Right renal pelvis (tissue), 4 donors: Measurements from ENCODE around the gene HIBCH. TPM values are rescaled to one million over a fixed set of nuclear protein-coding genes. Genes with fewer than 3 reads are reported as not detected.
"Not testable (repeated sequence)": the region's sequence is repeated elsewhere in the genome, so short reads cannot be mapped to it uniquely, and the experiment has no call there.

Experiments used
- DNase-seq, 4 donors: peaks; one replicate each; pipeline ENCODE4 v3.0.0-alpha.2; 2013; ENCODE audit warnings: low read depth in 4 of 4, low spot score in 3 of 4, missing footprints in 1 of 4
- polyA plus RNA-seq, 4 donors: library from polyadenylated mRNA; unstranded; fragments of 120-200 nt; gene quantifications; one replicate each; pipeline ENCODE4 v1.2.1, GENCODE V29; 2013; ENCODE audit not compliant: insufficient read length in 4 of 4

HIBCH gene, protein sequence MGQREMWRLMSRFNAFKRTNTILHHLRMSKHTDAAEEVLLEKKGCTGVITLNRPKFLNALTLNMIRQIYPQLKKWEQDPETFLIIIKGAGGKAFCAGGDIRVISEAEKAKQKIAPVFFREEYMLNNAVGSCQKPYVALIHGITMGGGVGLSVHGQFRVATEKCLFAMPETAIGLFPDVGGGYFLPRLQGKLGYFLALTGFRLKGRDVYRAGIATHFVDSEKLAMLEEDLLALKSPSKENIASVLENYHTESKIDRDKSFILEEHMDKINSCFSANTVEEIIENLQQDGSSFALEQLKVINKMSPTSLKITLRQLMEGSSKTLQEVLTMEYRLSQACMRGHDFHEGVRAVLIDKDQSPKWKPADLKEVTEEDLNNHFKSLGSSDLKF
- 10 to 100 TPM; 78.9 to 87.4 (median 79.3) TPM for polyA plus RNA-seq

DNA sequence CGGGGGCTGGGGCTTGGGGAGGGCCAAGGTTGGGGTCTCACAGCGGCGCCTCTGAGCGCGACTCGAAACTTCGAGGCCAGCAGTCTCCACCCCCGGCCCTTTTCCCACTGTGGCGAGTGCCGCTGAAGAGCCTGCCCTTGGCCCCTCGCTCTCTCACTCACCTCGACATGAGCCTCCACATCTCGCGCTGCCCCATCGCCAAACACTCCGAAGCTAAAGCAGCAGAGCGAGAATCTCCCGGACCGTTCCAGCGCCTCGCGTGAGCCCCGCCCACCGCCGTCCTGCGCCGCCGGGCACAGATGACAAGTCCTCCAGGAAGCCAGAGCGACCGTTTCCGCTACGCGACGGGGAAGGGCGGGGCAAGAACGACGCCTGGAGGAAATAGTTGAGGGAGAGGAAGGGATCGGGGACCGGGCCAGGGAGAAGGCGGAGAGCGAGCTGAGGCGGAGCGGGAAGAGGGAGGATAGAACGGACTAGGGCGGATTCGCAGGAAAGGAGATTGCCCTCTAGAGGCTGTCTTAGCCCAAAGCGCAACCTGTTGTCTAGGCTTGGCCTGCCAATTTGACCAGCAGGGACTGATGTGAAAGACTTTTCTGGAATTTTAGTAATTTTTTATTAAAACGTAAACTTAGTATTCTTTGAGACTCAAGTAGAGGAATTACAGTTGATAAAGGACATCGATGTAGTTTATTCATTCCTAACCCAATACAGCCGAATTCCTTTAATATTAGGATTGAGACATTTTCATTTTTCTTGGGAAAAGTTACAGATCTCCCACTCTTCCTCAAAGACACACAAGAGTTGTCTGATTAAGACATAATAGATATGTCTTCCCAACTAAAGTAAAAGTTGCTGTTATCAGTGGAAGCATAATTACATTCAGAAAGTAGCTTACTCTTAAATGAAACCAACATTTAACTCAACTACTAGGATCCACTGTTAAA is at the start of gene HIBCH:
Gene HIBCH (minus strand): TSS at position 272 of the 944 bp plus-strand sequence. CDS start 76 bp downstream, at position 196.
- DNase-seq = peak; percentile 95 to 97 (median 97)

DNA sequence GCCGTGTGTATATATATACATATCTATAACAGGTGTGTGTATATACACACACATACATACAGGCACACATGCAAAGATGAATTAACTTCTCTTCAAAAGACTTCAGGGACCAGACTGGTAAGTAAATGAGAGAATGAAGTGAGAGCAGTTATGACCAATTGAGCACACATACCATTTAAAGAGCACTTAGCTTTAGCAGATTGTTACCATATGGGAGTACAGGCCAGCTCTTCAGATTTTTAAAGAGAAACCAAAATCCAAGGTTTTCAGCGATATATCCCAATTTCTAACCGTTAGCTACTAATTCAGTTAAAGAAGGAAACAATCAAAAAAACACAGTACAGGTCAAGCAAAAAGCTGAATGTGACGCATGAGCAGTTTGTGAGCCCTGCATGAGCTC is 47.5 kb upstream of the HIBCH start:
- DNase-seq = no peak

DNA sequence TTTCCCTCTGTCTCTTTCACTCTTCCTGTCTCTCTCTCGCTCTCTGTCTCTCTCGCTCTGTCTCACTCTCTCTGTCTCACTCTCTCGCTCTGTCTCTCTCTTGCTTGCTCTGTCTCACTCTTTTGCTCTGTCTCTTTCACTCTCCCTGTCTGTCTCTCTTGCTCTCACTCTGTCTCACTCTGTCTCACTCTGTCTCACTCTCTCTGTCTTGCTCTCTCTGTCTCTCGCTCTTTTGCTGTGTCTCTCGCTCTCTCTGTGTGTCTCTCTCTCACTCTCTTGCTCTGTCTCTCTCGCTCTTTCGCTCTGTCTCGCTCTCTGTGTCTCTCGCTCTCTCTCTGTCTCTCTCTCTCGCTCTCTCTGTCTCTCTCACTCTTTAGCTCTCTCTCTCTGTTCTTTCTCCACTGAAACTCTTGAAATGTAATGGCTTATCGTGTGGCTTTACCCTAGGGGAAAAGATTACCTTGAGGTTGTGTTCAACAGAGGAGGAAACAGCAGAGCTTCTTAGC is 46.7 kb upstream of the HIBCH start:
- DNase-seq = no peak

DNA sequence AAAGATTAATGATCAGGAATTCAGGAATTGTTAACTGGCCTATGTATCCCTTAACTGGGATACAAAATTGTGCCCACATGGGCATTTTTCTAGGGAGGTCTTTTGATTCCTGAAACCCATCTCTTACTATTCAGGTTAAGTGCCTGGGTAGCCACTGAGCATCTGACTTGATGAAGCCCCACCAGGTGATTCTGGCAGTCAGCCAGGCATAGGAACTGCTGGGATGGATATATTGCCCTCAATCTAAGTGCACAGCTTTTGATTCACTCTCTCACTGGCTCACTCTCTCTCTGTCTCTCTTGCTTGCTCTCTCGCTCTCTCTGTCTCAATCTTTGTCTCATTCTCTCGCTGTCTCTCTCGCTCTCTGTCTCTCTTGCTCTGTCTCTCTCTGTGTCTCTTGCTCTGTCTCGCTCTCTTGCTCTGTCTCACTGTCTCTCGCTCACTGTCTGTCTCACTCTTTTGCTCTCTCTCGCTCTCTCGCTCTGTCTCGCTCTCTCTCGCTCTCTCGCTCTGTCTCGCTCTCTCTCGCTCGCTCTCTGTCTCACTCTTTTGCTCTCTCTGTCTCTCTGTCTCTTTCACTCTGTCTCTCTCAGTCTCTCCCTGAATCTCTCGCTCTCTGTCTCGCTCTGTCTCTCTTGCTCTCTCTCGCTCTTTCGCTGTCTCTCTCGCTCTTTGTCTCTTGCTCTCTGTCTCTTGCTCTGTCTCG is 46.0 kb upstream of the HIBCH start:
- DNase-seq = no peak

DNA sequence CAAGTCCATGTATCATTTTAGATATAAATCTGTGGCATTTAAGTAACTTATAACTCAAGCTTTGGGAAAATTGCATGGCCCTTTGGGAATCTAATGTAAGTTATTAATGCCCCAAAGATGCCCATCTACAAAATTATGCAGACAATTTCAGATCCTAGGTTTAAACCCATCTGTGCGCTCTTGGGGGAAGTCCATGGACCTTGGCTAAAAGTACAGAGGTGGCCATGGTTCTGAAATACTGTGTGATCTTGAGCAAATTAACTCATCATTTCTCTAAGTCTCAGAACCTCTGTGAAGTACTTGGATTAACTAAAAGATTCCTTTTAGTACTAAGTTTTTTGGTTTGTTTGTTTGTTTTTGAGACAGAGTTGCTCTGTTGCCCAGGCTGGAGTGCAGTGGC is 43.3 kb upstream of the HIBCH start:
- DNase-seq = no peak

DNA sequence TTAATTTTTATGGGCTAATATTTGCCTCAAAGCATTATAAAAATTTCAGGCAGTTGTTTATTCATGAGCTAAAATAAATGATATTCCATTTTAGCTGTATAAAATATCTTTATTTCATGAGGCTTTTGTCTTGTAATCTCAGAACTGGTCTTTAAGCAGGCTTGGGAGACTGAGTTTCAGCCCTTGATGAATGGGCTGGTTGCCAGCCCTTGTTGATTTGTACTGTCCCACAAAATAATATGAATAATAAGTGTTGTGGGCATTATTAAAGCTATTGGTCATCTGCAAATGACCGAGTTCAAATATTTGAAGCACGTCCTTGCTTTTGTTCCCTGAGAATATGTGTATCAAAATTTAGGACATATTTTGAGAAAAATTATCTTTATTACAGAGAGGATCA is 41.9 kb upstream of the HIBCH start:
- no peak for DNase-seq

DNA sequence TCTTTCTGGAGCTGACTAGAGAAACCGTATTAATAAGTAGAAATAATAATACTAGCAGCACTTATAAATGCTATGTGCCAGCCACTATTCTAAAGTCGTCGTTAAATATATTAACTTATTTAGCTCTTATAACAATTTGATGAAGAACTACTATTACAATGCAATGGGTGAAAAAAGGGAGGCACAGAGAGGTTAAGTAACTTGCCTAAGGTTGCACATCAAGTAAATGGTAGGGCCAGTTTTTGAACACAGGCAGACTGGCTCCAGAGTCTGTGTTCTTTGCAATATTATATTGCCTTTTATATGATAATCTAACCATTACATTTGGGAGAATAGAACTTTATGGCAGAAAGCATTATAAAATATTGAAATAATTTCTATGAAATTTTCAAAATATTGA is 41.3 kb upstream of the HIBCH start:
- DNase-seq = no peak

DNA sequence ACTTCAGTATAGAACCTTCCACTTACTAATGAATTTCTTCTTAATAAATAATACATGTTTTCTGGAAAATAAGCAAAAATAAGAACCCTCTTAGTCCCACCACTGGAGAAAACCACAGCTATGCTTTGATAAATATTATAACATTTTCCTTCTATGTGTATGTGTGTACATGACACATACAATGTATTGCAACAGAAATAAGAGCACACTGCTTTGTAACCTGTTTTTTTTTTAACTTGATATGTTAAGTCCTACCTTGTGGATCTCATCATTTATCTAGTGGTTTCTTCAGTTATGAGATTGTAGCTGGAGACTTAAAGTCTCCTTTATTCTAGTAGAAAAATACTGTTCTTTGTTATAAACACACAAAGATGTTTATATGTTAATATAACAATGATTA is 40.9 kb upstream of the HIBCH start:
- DNase-seq = no peak

DNA sequence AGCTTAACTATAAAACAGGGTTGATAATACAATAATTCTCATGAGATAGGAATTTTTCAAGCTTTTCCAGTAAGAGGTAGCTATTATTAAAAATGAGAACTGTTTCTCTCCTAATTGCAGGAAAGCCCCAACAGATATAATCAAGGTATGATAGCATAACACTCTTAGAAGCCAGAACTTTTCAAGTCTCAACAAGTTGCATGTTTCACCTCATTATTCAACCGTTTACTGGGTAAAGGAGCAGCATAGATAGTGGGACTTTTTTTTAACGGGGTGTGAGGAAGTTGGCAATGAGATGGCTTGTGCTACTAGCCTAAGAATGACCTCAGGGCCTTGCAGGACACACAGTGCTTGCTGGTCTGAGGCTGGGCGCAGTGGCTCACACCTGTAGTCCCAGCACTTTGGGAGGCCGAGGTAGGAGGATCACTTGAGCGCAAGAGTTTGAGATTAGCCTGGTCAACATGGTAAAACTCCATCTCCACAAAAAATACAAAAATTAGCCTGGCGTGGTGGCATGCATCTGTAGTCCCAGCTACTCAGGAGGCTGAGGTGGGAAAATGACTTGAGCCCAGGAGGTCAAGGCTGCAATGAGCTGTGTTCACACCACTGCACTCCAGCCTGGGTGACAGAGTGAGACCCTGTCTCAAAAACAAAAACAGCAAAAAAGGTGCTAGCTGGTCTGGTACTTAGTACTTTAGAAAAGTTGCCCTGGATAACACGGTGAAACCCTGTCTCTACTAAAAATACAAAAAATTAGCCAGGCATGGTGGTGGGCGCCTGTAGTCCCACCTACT is 39.2 kb upstream of the HIBCH start:
- DNase-seq = not testable (repeated sequence)

DNA sequence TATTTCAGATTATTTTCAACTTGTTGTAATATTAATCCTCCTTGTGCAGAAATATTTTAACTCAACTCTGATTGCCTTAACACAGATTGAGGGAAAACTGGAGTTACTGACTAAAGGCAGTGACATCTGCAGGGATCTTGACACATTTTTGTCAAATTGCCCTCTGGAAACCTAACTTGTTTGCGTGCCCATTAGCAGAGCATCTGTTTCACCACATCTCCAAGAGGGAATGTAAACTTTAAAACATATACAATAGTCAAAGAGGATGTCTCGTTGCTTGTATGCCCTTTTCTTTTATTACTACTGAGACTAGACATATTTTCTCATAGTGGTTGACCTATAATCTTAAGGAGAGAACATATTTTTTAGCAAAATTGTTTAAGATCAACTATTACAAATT is 38.0 kb upstream of the HIBCH start:
- no peak for DNase-seq

DNA sequence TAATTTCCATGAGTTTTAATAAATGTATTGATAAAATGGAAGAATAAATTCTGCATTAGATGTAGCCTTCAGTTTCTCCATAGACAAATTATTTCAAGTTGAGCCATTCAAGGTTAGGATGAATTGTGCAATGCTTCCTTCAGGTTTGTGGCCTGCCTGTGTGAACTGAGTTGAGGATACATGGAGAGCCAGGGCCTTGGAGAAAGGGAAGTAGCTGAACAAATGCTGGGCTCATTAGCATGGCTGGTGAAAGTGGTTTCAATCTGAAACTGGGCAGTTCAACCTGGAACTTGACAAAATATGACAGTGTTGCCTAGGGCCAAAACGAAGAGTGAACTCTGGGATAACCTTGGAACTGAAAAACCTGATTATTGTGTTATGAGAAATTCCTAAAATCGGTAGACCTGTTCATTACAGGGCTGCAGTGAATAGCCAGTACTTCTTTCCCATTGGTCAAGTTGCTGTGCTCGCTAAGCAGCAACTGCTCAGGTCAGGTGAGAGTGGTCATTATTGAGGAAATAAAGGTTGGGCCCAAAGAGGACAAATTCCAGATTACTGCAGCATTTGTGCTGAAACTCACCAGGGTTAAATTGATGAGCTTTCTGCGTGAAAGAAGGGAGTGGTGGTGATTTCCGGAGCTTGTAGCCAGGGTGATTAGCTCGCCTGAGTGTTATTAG is 36.5 kb upstream of the HIBCH start:
- DNase-seq = no peak

DNA sequence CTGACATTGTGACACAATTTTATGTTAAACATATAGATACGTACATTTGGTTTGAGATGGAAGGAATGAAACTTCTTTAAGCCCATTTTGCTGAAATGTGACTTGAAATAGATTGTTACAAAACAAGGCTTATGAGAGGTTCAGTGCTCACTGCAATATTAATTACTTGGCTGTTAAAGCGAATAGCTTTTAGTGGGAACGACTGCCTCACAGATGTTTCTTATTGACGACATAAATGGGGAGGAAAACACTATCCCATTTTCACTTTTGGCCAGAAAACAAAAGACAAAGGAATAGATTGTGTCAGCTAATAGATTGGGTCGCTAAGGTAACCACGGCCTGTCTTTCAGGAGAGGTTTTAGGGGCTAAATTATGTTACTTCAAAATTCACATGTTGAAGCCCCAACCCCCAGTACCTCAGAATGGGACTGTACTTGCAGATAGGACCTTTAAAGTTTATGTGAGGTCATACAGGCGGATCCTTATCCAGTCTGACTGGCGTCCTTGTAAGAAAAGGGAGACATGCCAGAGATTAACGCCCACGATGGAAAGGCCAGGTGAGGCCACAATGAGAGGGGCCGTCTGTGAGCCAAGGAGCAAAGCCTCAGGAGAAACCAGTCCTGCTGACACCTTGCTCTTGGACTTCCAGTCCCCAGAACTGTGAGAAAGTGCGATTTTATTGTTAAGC is 34.5 kb upstream of the HIBCH start:
- no peak for DNase-seq

DNA sequence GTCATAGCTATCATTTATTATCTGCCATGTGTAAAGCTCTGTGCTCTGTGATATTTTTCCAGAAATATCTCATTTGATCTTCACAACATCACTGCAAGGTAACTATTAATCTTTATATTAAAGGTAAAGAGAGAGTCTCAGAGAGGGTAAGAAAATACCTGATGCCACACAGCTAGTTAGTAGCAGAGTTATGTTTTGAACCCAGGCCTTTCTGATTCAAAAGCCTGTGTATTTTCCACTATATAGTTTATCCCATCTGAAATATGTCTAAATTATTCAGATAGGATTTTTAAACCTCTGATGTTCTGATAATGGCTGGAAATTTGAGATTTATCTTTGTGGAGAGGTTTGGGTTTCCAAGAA is 33.9 kb upstream of the HIBCH start:
- no peak for DNase-seq

DNA sequence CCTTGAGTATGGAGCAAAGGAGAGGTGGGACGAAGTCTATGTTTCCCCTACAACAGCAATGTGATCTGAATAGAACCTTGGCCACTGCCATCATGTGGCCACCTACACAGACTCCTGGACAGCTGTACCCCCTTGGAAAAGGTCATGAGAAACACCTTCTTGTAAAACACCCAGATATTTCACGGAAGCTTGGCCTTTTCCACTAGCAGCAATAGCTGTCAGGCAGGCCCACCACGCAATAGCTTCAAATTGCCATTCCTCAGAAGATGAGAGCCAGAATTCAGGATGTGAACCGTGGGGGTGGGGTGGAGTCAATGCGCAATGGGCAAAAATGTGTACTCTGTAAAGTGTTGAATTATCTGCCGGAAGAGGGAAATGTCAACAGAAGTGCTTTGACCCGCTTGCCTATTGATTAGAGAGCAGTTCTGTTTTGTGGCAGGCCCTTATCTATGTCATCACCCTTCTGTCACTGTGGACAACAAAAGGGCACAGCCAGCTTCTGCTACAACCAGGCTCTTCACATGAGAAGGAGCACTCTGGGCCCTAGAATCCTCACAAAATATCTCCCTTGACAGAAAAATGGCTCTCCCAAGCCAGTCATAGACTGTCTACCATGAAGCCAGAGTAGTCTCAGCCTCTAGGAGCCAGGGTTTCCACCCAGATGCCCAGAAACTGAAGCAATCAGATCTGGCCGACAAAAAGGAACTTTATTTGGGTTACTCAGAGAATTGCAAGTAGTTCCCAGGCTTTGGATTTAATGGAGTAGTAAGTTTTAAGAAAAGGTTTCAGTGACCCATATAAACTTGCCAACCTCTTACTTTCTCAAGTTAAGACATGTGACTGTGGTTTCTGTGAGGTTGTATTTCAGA is 33.3 kb upstream of the HIBCH start:
- DNase-seq = no peak

DNA sequence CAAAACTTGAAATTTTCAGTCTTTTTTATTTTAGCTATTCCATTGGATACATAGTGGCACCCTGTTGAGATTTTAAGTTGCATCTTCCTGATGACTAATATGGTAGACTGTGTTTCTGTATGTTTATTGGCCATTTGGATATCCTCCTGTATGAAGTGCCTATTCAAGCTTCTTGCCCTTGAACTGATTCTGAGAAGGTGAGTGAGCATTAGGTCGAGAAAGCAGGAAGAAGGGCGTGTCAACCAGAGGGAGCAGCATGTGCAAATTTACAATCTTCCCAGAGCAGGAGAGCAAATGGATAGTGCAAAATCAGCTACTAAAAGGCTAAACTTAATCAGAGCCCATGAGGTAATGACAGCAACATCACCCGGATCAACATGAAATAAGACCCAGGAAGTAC is 32.3 kb upstream of the HIBCH start:
- DNase-seq = no peak

DNA sequence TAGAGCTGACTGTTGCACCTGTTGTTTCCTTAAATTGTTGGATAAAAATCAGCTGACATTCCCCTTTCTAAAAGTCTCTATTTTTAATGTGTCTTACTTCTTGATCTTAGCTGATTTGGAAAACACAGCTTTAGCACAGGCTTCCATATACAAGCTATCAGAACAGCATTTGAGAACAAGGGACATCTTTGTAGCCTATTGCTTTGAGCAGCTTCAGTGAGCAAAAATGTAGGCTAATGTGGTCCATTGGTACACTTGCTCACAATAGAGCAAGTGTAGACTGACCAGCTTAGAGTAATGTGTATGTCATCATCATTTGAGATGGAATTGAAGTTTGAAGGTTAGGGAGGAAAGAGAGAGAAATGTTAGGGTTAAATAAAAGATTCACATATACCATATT is 30.7 kb upstream of the HIBCH start:
- no peak for DNase-seq

DNA sequence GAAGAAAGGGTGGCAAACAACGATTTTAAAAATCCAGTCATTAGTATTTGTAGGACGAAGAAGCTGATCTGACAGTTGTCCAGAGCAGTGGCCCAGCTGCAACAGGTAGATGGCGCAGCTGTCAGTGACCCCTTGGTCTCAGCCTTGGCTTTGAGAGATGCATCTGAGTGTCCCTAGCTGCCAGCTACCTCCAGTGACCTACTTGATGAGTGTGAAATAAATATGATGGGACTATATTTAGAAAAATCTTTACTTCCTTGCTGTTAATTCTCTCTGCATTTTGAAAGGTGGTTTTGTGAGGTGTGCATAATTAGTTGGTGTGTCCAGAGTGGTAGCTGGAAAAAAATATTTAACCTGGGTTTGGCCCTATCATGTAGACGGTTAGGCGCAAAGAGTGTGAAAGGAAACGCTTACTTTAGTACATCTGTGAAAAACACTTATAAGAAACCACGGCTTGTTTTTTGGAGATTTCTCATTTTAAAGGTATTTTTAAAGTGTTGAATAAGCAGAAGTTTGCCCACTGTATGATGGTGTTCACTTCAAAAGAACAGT is 24.7 kb upstream of the HIBCH start:
- peak in 1 of 4 donors; percentile 40 for DNase-seq
